Activated CD8-positive, alpha-beta memory T cell treated with anti-CD3 and anti-CD28 coated beads, Interleukin-2, amount 50 U/mL, for 48 hours (primary cell): ENCODE data around the gene PCDH9.

ENCODE experiments used
- DNase-seq: peaks from one replicate; pipeline ENCODE4 v3.0.0-alpha.2; 2020

The PCDH9 gene

GRCh38 chr13:66958611-66959010 lies 271.5 kb downstream of the PCDH9 start:
- DNase-seq, result no peak

GRCh38 chr13:66952507-66952906 lies 277.6 kb downstream of the PCDH9 start:
- DNase-seq, result no peak

GRCh38 chr13:66951426-66951825 lies 278.7 kb downstream of the PCDH9 start:
- DNase-seq, result no peak

GRCh38 chr13:66950666-66951065 lies 279.5 kb downstream of the PCDH9 start:
- DNase-seq, result no peak

- DNase-seq, result no peak
These were observed 281.2 kb downstream of the PCDH9 start for GRCh38 chr13:66948910-66949309.

- DNase-seq, result no peak
These were observed 286.6 kb downstream of the PCDH9 start for GRCh38 chr13:66943530-66943929.

- DNase-seq, result no peak
These were observed 290.0 kb downstream of the PCDH9 start for GRCh38 chr13:66940113-66940512.

- no peak for DNase-seq
These were observed 292.7 kb downstream of the PCDH9 start for GRCh38 chr13:66937423-66937822.

- DNase-seq, result no peak
These were observed 296.1 kb downstream of the PCDH9 start for GRCh38 chr13:66933994-66934393.

GRCh38 chr13:66933527-66933926 lies 296.6 kb downstream of the PCDH9 start:
- DNase-seq, result no peak

- no peak for DNase-seq
These were observed 302.6 kb downstream of the PCDH9 start for GRCh38 chr13:66927562-66927961.

GRCh38 chr13:66926851-66927524 lies 303.1 kb downstream of the PCDH9 start:
- no peak for DNase-seq

- DNase-seq, result no peak
These were observed 303.8 kb downstream of the PCDH9 start for GRCh38 chr13:66926200-66926850.

GRCh38 chr13:66922444-66922843 lies 307.7 kb downstream of the PCDH9 start:
- no peak for DNase-seq

GRCh38 chr13:66921437-66921836 lies 308.7 kb downstream of the PCDH9 start:
- DNase-seq, result no peak

GRCh38 chr13:66915596-66916185 lies 314.4 kb downstream of the PCDH9 start:
- DNase-seq, result no peak

- no peak for DNase-seq
These were observed 316.0 kb downstream of the PCDH9 start for GRCh38 chr13:66914155-66914554.

- no peak for DNase-seq
These were observed 318.7 kb downstream of the PCDH9 start for GRCh38 chr13:66911411-66911939.

GRCh38 chr13:66899955-66900354 lies 330.2 kb downstream of the PCDH9 start:
- no peak for DNase-seq

- no peak for DNase-seq
These were observed 333.2 kb downstream of the PCDH9 start for GRCh38 chr13:66896933-66897332.

GRCh38 chr13:66895780-66896179 lies 334.4 kb downstream of the PCDH9 start:
- no peak for DNase-seq

GRCh38 chr13:66895320-66895719 lies 334.8 kb downstream of the PCDH9 start:
- DNase-seq, result no peak

GRCh38 chr13:66888698-66889097 lies 341.4 kb downstream of the PCDH9 start:
- no peak for DNase-seq

GRCh38 chr13:66887088-66887487 lies 343.0 kb downstream of the PCDH9 start:
- no peak for DNase-seq
